Measurements from ENCODE around the gene PRR5L. TPM values are rescaled to one million over a fixed set of nuclear protein-coding genes. Genes with fewer than 3 reads are reported as not detected.

Gene PRR5L
- total RNA-seq, 1 experiment from 2014 or later = 23.9 TPM

DNA sequence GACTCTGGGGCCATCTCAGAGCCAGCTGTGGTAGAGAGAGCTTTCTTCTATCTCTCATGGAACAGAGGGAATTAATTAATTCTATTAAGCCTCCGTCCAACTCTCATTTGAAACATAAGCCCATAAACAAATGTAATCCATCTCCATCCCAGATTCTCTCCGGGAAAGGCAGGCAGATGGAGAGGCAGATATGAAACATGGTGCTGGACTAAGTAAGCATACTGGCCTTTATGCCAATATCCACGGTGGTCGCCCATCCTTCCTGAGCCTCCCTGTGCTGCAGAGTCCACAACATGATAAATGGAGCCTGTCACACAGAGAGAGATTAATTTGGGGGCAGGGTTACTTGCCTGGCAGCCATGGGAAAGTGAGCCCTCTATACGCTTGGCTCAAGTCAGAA lies 44.8 kb downstream of the PRR5L start:
- Mint-ChIP-seq H3K27me3 (ENCODE audit: insufficient read depth, unreplicated experiment) (no peaks in the 10 kb centered on the region), H3K9me3 (ENCODE audit: unreplicated experiment) (no peaks in the 10 kb centered on the region), H3K4me1 (ENCODE audit: insufficient read depth, unreplicated experiment) (no peaks in the 10 kb centered on the region), H3K4me3 (ENCODE audit: unreplicated experiment) (no peak overlapping the region), H3K27ac (ENCODE audit: low read depth, unreplicated experiment) (no peak overlapping the region), H3K36me3 (ENCODE audit: insufficient read depth, unreplicated experiment) (no peaks in the 10 kb centered on the region)
- ChIA-PET POLR2A (no interaction called here), CTCF (interaction anchor here (0.6 to 1.1 kb wide), 3 partner anchors 41 to 138 kb away, joined by 3 to 4 read pairs (median 3); no protein-coding TSS in a partner anchor)
- intact Hi-C loops (cut with micrococcal nuclease) = no loop called here
- no TSS peak for BruUV-seq (replicated peaks)
- TF ChIP-seq, protein P1, sequence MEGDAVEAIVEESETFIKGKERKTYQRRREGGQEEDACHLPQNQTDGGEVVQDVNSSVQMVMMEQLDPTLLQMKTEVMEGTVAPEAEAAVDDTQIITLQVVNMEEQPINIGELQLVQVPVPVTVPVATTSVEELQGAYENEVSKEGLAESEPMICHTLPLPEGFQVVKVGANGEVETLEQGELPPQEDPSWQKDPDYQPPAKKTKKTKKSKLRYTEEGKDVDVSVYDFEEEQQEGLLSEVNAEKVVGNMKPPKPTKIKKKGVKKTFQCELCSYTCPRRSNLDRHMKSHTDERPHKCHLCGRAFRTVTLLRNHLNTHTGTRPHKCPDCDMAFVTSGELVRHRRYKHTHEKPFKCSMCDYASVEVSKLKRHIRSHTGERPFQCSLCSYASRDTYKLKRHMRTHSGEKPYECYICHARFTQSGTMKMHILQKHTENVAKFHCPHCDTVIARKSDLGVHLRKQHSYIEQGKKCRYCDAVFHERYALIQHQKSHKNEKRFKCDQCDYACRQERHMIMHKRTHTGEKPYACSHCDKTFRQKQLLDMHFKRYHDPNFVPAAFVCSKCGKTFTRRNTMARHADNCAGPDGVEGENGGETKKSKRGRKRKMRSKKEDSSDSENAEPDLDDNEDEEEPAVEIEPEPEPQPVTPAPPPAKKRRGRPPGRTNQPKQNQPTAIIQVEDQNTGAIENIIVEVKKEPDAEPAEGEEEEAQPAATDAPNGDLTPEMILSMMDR (IDR thresholded peaks at IDR 0.05; ENCODE audit: unreplicated experiment) = no peak
- no peak for DNase-seq (ENCODE audit: unreplicated experiment)

DNA sequence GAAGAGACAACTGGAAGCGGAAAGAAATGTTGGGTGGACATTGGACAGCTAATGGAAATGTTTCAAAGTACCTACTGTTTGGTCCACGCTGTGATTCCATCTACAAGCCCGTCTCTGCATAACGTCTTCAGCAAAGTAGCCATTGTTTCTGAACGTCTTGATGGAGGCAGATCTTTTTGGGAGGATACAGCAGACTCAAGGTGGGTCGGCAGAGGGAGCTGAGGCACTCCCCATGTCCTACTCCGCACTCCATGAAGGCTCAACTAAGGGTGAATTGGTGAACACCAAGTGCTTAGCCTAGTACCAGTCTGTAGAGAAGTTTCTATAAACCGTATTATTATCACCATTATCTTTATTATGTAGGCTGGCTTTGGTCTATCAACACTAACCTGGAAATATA lies 45.8 kb downstream of the PRR5L start:
- Mint-ChIP-seq H3K4me1 (ENCODE audit: insufficient read depth, unreplicated experiment) (no peaks in the 10 kb centered on the region), H3K9me3 (ENCODE audit: unreplicated experiment) (no peaks in the 10 kb centered on the region), H3K27ac (ENCODE audit: low read depth, unreplicated experiment) (no peak overlapping the region), H3K36me3 (ENCODE audit: insufficient read depth, unreplicated experiment) (no peaks in the 10 kb centered on the region), H3K4me3 (ENCODE audit: unreplicated experiment) (no peak overlapping the region), H3K27me3 (ENCODE audit: insufficient read depth, unreplicated experiment) (no peaks in the 10 kb centered on the region)
- ChIA-PET CTCF (interaction anchor here (0.7 to 1.2 kb wide), 2 partner anchors 26 to 78 kb away, joined by 3 read pairs; no protein-coding TSS in a partner anchor), POLR2A (no interaction called here)
- TF ChIP-seq, protein P1 (IDR thresholded peaks at IDR 0.05; ENCODE audit: unreplicated experiment) = no peak
- no peak for DNase-seq (ENCODE audit: unreplicated experiment)
- no TSS peak for BruUV-seq (replicated peaks)
- intact Hi-C loops (cut with micrococcal nuclease) = no loop called here

DNA sequence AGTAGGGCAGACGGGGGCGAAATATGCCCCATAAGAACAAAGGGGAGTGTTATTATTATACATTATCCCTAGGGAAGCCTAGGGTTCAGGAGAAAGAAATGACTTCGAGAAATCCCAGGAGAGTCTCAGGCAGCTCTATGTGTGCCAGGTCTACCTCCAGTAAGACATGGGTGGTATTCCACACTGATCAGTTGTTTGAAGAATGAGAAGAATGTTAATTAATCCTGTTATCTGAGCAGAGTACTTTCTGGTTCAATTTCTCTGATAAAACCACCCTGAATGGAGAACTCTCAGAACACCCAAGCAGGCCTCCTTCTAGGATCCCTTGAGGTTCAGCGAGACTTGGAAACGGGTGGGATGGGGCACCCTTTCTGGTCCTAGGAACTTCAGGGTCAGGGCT lies 46.2 kb downstream of the PRR5L start:
- H3K27ac Mint-ChIP-seq (ENCODE audit: low read depth, unreplicated experiment) = no peak overlapping the region
- no peaks in the 10 kb centered on the region for H3K9me3 Mint-ChIP-seq (ENCODE audit: unreplicated experiment)
- BruUV-seq (replicated peaks) = no TSS peak
- TF ChIP-seq, protein P1 (IDR thresholded peaks at IDR 0.05; ENCODE audit: unreplicated experiment) = no peak
- no peak for DNase-seq (ENCODE audit: unreplicated experiment)
- H3K27me3 Mint-ChIP-seq (ENCODE audit: insufficient read depth, unreplicated experiment) = no peaks in the 10 kb centered on the region
- ChIA-PET POLR2A (no interaction called here), CTCF (interaction anchor here (1.2 kb wide), 1 partner anchor 27 kb away, joined by 3 read pairs; no protein-coding TSS in a partner anchor)
- H3K4me1 Mint-ChIP-seq (ENCODE audit: insufficient read depth, unreplicated experiment) = no peaks in the 10 kb centered on the region
- intact Hi-C loops (cut with micrococcal nuclease) = no loop called here
- no peak overlapping the region for H3K4me3 Mint-ChIP-seq (ENCODE audit: unreplicated experiment)
- no peaks in the 10 kb centered on the region for H3K36me3 Mint-ChIP-seq (ENCODE audit: insufficient read depth, unreplicated experiment)

DNA sequence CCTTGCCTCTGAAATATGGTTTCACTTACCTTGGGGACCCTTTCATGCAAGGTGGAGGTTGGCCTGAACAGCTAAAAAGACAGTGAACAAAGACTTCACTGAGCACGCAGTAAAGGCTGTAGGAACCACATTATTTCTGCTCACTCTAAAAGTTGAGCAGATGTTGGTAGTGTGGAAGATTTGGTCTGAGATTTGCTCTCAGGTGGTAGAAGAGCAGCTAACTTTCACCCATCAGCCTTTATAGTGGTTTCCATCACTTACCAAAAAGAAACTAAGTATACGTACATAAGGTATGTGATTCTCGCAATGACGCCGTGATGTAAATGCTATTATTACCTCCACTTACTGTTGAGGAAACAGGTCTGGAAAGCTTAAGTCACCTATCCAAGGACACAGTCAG lies 47.3 kb downstream of the PRR5L start:
- no peaks in the 10 kb centered on the region for H3K9me3 Mint-ChIP-seq (ENCODE audit: unreplicated experiment)
- no peaks in the 10 kb centered on the region for H3K27me3 Mint-ChIP-seq (ENCODE audit: insufficient read depth, unreplicated experiment)
- CTCF ChIA-PET = no interaction called here
- DNase-seq (ENCODE audit: unreplicated experiment) = no peak
- POLR2A ChIA-PET = no interaction called here
- intact Hi-C loops (cut with micrococcal nuclease) = no loop called here
- no TSS peak for BruUV-seq (replicated peaks)
- H3K36me3 Mint-ChIP-seq (ENCODE audit: insufficient read depth, unreplicated experiment) = no peaks in the 10 kb centered on the region
- H3K4me3 Mint-ChIP-seq (ENCODE audit: unreplicated experiment) = no peak overlapping the region
- no peaks in the 10 kb centered on the region for H3K4me1 Mint-ChIP-seq (ENCODE audit: insufficient read depth, unreplicated experiment)
- TF ChIP-seq, protein P1 (IDR thresholded peaks at IDR 0.05; ENCODE audit: unreplicated experiment) = no peak
- no peak overlapping the region for H3K27ac Mint-ChIP-seq (ENCODE audit: low read depth, unreplicated experiment)

Measured in MCF 10A (cell line).